Measurements from ENCODE around the gene GPX5. TPM values are rescaled to one million over a fixed set of nuclear protein-coding genes. Genes with fewer than 3 reads are reported as not detected.

Gene GPX5, protein sequence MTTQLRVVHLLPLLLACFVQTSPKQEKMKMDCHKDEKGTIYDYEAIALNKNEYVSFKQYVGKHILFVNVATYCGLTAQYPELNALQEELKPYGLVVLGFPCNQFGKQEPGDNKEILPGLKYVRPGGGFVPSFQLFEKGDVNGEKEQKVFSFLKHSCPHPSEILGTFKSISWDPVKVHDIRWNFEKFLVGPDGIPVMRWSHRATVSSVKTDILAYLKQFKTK
- not detected for total RNA-seq (ENCODE audit: unreplicated experiment)
- long read RNA-seq = 0 reads

DNA sequence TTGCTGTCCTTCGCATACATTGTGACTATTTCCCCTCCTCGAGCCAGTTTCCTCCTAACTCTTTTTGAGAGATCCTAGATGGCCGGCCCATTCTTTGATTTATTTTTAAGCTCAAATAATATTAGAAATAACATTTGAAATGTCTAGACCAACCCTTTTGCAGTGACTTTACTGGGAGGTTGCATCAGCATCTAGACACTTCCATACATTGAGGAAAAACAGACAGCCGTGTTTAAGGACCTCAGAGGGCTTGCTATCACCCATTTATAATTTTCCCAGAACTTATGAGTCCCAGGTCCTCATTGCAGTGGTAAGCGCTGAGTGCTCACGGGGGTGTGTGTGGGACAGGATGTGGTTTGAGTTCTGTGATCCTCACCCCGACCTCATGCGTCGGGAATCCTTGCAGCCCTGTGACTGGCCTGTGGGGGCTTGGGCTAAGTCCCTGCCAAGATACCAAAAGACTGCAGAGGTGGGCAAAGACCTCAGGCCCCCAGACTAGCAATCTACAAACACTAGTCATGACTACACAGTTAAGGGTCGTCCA is at the start of gene GPX5:
GPX5 (plus strand) TSS at position 386 of the 544 bp plus-strand sequence; CDS start at position 519, 133 bp downstream.
- no peak for DNase-seq
- no peak within 1 kb of the TSS for H3K27ac Mint-ChIP-seq (ENCODE audit: unreplicated experiment)
- peak within 1 kb of the TSS; percentile 30 for H3K4me3 Mint-ChIP-seq (ENCODE audit: unreplicated experiment)
- TF ChIP-seq, protein P1, sequence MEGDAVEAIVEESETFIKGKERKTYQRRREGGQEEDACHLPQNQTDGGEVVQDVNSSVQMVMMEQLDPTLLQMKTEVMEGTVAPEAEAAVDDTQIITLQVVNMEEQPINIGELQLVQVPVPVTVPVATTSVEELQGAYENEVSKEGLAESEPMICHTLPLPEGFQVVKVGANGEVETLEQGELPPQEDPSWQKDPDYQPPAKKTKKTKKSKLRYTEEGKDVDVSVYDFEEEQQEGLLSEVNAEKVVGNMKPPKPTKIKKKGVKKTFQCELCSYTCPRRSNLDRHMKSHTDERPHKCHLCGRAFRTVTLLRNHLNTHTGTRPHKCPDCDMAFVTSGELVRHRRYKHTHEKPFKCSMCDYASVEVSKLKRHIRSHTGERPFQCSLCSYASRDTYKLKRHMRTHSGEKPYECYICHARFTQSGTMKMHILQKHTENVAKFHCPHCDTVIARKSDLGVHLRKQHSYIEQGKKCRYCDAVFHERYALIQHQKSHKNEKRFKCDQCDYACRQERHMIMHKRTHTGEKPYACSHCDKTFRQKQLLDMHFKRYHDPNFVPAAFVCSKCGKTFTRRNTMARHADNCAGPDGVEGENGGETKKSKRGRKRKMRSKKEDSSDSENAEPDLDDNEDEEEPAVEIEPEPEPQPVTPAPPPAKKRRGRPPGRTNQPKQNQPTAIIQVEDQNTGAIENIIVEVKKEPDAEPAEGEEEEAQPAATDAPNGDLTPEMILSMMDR (IDR thresholded peaks at IDR 0.05; ENCODE audit: partially characterized antibody, unreplicated experiment) = no peak
- no peaks in the 10 kb centered on the region for H3K4me1 Mint-ChIP-seq (ENCODE audit: low read depth, unreplicated experiment)
- H3K9me3 Mint-ChIP-seq (ENCODE audit: unreplicated experiment) = no peaks in the 10 kb centered on the region
- H3K27me3 Mint-ChIP-seq (ENCODE audit: unreplicated experiment) = peaks cover 4% of the 10 kb centered on the region
- no peaks in the 10 kb centered on the region for H3K36me3 Mint-ChIP-seq (ENCODE audit: unreplicated experiment)

DNA sequence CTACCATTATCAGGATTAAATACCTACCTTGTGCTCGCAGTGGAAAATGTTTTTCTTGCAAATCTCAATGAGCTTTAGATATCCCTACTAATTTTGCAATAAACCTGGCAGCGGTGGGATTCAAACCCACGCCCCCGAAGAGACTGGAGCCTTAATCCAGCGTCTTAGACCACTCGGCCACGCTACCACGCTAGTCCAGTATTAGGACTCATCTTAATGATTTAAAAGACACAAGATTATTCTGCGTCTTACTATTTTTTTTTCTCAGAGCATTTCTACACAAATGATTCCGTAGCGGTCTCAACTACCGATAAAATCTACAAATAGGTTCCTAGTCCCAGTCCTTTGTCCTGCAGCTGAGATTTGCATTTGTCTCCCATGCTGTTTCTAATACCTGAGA is 47.2 kb upstream of the GPX5 start:
- no peak for DNase-seq
- TF ChIP-seq, protein P1 (IDR thresholded peaks at IDR 0.05; ENCODE audit: partially characterized antibody, unreplicated experiment) = no peak
- Mint-ChIP-seq H3K36me3 (ENCODE audit: unreplicated experiment) (no peaks in the 10 kb centered on the region), H3K27me3 (ENCODE audit: unreplicated experiment) (peaks cover 10% of the 10 kb centered on the region), H3K4me1 (ENCODE audit: low read depth, unreplicated experiment) (peaks cover 4% of the 10 kb centered on the region), H3K9me3 (ENCODE audit: unreplicated experiment) (peaks cover 3% of the 10 kb centered on the region), H3K27ac (ENCODE audit: unreplicated experiment) (no peak overlapping the region), H3K4me3 (ENCODE audit: unreplicated experiment) (no peak overlapping the region)

DNA sequence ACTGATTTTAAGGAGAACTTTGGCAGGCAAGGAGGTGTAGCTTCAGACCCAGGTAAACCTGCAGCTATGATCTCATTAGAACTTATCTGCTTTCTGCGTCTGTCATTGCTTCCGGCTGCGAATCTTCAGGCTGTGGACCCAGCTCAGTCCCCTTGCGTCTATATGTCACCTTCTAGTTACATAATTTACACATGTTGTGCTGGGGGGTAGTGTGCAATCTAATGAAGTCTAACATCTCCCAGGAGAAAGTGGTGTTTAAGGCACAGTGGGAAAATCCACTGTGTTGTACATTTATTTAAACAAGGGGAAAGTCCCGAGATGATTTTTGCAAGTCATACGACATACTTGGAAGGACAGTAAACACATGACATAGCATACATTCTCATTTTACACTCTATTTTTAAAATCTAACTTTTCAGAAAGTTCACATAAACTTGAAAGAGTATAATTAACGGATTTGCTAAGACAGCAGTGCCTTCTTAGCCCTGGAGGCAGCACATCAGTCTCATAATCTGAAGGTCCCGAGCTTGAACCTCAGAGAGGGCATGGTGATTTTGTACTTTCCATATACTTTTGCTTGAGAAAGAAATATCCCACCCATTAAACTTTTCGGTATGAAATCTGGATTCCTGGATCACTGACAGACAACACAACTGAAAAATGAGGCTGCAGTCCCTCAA is 45.3 kb upstream of the GPX5 start:
- H3K27me3 Mint-ChIP-seq (ENCODE audit: unreplicated experiment) = peaks cover 2% of the 10 kb centered on the region

DNA sequence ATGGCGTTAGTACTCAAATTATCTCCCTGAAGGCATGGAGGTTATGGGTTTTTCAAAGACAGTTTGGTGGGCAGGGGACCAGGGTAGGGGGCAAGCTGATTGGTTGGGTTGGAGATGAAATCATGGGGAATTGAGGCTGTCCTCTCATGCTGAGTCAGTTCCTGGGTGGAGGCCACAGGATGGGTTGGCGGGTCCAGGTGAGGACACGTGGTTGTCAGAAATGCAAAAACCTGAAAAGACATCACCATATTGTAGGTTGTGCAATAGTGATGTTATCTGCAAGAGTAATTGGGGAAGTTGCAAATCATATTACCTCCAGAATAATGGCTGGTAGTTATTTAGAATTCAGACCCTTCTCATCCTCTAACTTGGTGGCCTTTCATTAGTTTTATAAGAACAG is 40.2 kb upstream of the GPX5 start:
- Mint-ChIP-seq H3K36me3 (ENCODE audit: unreplicated experiment) (no peaks in the 10 kb centered on the region), H3K4me3 (ENCODE audit: unreplicated experiment) (no peak overlapping the region), H3K9me3 (ENCODE audit: unreplicated experiment) (peaks cover 4% of the 10 kb centered on the region), H3K27me3 (ENCODE audit: unreplicated experiment) (peaks cover 2% of the 10 kb centered on the region), H3K27ac (ENCODE audit: unreplicated experiment) (no peak overlapping the region), H3K4me1 (ENCODE audit: low read depth, unreplicated experiment) (peaks cover 4% of the 10 kb centered on the region)
- DNase-seq = no peak
- TF ChIP-seq, protein P1 (IDR thresholded peaks at IDR 0.05; ENCODE audit: partially characterized antibody, unreplicated experiment) = no peak

More for the DNA sequence above, 45.3 kb upstream of the GPX5 start:
- TF ChIP-seq, protein P1 (IDR thresholded peaks at IDR 0.05; ENCODE audit: partially characterized antibody, unreplicated experiment) = no peak
- Mint-ChIP-seq H3K4me1 (ENCODE audit: low read depth, unreplicated experiment) (no peaks in the 10 kb centered on the region), H3K36me3 (ENCODE audit: unreplicated experiment) (no peaks in the 10 kb centered on the region), H3K4me3 (ENCODE audit: unreplicated experiment) (no peak overlapping the region), H3K27ac (ENCODE audit: unreplicated experiment) (no peak overlapping the region), H3K9me3 (ENCODE audit: unreplicated experiment) (no peaks in the 10 kb centered on the region)
- no peak for DNase-seq

DNA sequence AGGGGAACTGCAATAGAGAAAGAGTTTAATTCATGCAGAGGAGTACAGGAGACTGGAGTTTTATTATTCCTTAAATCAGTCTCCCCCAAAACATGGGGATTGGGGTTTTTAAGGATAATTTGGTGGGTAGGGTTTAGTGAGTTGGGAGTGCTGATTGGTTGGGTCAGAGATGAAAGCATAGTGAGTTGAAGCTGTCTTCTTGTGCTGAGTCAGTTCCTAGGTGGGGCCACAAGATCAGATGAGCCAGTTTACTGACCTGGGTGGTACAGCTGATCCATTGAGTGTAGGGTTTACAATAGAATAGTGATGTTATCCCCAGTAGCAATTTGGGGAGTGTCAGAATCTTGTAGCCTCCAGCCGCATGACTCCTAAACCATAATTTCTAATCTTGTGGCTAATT is 39.1 kb upstream of the GPX5 start:
- Mint-ChIP-seq H3K27ac (ENCODE audit: unreplicated experiment) (no peak overlapping the region), H3K36me3 (ENCODE audit: unreplicated experiment) (no peaks in the 10 kb centered on the region), H3K9me3 (ENCODE audit: unreplicated experiment) (peaks cover 6% of the 10 kb centered on the region), H3K27me3 (ENCODE audit: unreplicated experiment) (peaks cover 2% of the 10 kb centered on the region), H3K4me1 (ENCODE audit: low read depth, unreplicated experiment) (peaks cover 5% of the 10 kb centered on the region), H3K4me3 (ENCODE audit: unreplicated experiment) (no peak overlapping the region)
- TF ChIP-seq, protein P1 (IDR thresholded peaks at IDR 0.05; ENCODE audit: partially characterized antibody, unreplicated experiment) = no peak
- DNase-seq = no peak
